Sigmoid colon (tissue), 3 donors: ENCODE data around the gene CTNND2.

Experiments
- CTCF ChIP-seq, 4 experiments: fragments of 450-650 bp in 3 of 4; fragments of 200-600 bp in 1 of 4; IDR thresholded peaks; one replicate each; pipeline ENCODE4 v1.5.1; 2016 to 2019; ENCODE audit warnings: antibody characterized with exemption in 4 of 4, mild to moderate bottlenecking in 3 of 4, moderate library complexity in 2 of 4
- POLR2A ChIP-seq, 2 donors: fragments of 450-650 bp; IDR thresholded peaks; one replicate each; pipeline ENCODE4 v1.6.1; 2016; ENCODE audit warnings: antibody characterized with exemption in 2 of 2, mild to moderate bottlenecking in 2 of 2, moderate library complexity in 2 of 2

GRCh38 chr5:11622785-11623184 lies 281.5 kb downstream of the CTNND2 start:
- TF ChIP-seq POLR2A (IDR thresholded peaks at IDR 0.05) (no peak), CTCF (IDR thresholded peaks at IDR 0.05) (no peak)
